K562 (cell line): Measurements from ENCODE around the gene UQCRHL. TPM values are rescaled to one million over a fixed set of nuclear protein-coding genes. Genes with fewer than 3 reads are reported as not detected.
A peak's percentile ranks its signal among the peaks of the same experiment; 100 is the strongest.

Experiments
- ATAC-seq: fragments of 200-7000 bp; cut with Tn5 transposase; 3 replicates; pipeline ENCODE4 v1.9.1; 2020; ENCODE audit warnings: moderate library complexity
- BruUV-seq: library from RNA; stranded (reverse); fragments of 400-500 nt; replicated peaks from 2 replicates; lab custom pipeline; 2021; lab: Mats Ljungman, UMichigan
- CTCF ChIA-PET: fragments of 300-600 bp; formaldehyde crosslinking; extraction: SDS; loops from one replicate; lab custom pipeline; 2021; ENCODE audit warnings: low intra/inter-chr PET ratio; lab: Yijun Ruan, JAX
- POLR2A ChIA-PET: fragments of 300-600, 350-650 bp; sonication (Branson Sonifier 250); formaldehyde crosslinking; extraction: SDS; loops from one replicate; lab custom pipeline; 2021; ENCODE audit warnings: antibody characterized with exemption, inconsistent platforms; lab: Yijun Ruan, JAX
- DNase-seq, 4 experiments: peaks; one replicate each; pipeline versions ENCODE4 v3.0.0 to v3.0.0-alpha.2; 2011 to 2018; ENCODE audit warnings: low spot score in 3 of 4, mixed read lengths in 3 of 4; ENCODE audit errors: extremely low read depth in 1 of 4
- FAIRE-seq: peaks from 2 replicates; lab custom pipeline; 2011; peaks lifted over from hg19 to GRCh38; lab: Jason Lieb, UNC
- H2AFZ ChIP-seq: 2 replicates; pipeline ENCODE4 v1.6.0; 2011; ENCODE audit warnings: low read depth, low read length, control low read depth, inconsistent platforms
- H3K27ac ChIP-seq: fragments of 200-600 bp; 3 replicates; pipeline ENCODE4 v1.8.0; 2011; ENCODE audit warnings: low read depth, mild to moderate bottlenecking, control low read depth, inconsistent platforms, low read length, moderate library complexity, mixed read lengths; ENCODE audit errors: extremely low read depth
- H3K27me3 ChIP-seq, 2 experiments: fragments of 300-600 bp in 1 of 2; 2 replicates in 1 of 2; 3 replicates in 1 of 2; pipeline versions ENCODE4 v1.6.0 to v1.8.0; 2011; ENCODE audit warnings: inconsistent platforms in 2 of 2, low read length in 2 of 2, mild to moderate bottlenecking in 1 of 2, mixed read lengths in 1 of 2, moderate library complexity in 1 of 2; ENCODE audit not compliant: control insufficient read depth in 2 of 2, insufficient read depth in 2 of 2
- H3K36me3 ChIP-seq: fragments of 300-600 bp; 3 replicates; pipeline ENCODE4 v1.8.0; 2011; ENCODE audit warnings: mild to moderate bottlenecking, low read length, inconsistent platforms; ENCODE audit not compliant: control insufficient read depth, insufficient read depth
- H3K4me1 ChIP-seq, 2 experiments: fragments of 200-600 bp in 1 of 2; replicated peaks in 1 of 2; 2 replicates in 1 of 2; 3 replicates in 1 of 2; pipeline versions ENCODE4 v1.5.1 to v1.8.0; 2011; ENCODE audit warnings: inconsistent platforms in 2 of 2, low read length in 2 of 2, mild to moderate bottlenecking in 1 of 2, mixed read lengths in 1 of 2, moderate library complexity in 1 of 2; ENCODE audit not compliant: control insufficient read depth in 2 of 2, insufficient read depth in 2 of 2
- H3K4me2 ChIP-seq: 2 replicates; pipeline ENCODE4 v1.6.1; 2011; ENCODE audit warnings: low read length, control low read depth, inconsistent platforms, mixed read lengths; ENCODE audit not compliant: insufficient read depth
- H3K4me3 ChIP-seq: fragments of 200-600 bp; sonication (generic), shearing (Covaris generic); 2 replicates; pipeline ENCODE4 v1.5.1; 2016; ENCODE audit warnings: control low read depth, inconsistent platforms
- H3K79me2 ChIP-seq: fragments of 200-600 bp; 3 replicates; pipeline ENCODE4 v1.8.0; 2011; ENCODE audit warnings: low read length, inconsistent platforms; ENCODE audit not compliant: control insufficient read depth, insufficient read depth
- H3K9ac ChIP-seq, 2 experiments: 2 replicates each; pipeline versions ENCODE4 v1.6.0 to v1.6.1; 2011; ENCODE audit warnings: low read depth in 2 of 2, low read length in 2 of 2, control low read depth in 1 of 2, inconsistent platforms in 1 of 2, mild to moderate bottlenecking in 1 of 2, mixed read lengths in 1 of 2; ENCODE audit not compliant: insufficient read depth in 1 of 2
- H3K9me1 ChIP-seq: one replicate; pipeline ENCODE4 v1.6.0; 2011; ENCODE audit warnings: inconsistent platforms, mild to moderate bottlenecking, low read length, moderate library complexity; ENCODE audit not compliant: control insufficient read depth, insufficient read depth
- H3K9me3 ChIP-seq: replicated peaks from 2 replicates; pipeline ENCODE4 v1.5.1; 2011; ENCODE audit warnings: low read depth, low read length, inconsistent platforms; ENCODE audit not compliant: control insufficient read depth, insufficient read depth
- H4K20me1 ChIP-seq: replicated peaks from 2 replicates; pipeline ENCODE4 v1.6.1; 2011; ENCODE audit warnings: low read length, inconsistent platforms, mixed read lengths; ENCODE audit not compliant: control insufficient read depth, insufficient read depth
- ARID4B ChIP-seq: sonication (generic); formaldehyde crosslinking; IDR thresholded peaks from 2 replicates; pipeline ENCODE4 v1.8.0; 2022; ENCODE audit warnings: mild to moderate bottlenecking, missing genetic modification reagents
- ATF1 ChIP-seq, 2 experiments: fragments of 450-650 bp in 1 of 2; IDR thresholded peaks; 2 replicates each; pipeline ENCODE4 v1.6.1; 2016; ENCODE audit warnings: missing compliant biosample characterization in 1 of 2, missing genetic modification characterization in 1 of 2
- BACH1 ChIP-seq: fragments of 200-800 bp; sonication (Bioruptor generic); IDR thresholded peaks from 2 replicates; pipeline ENCODE4 v1.6.1; 2016; ENCODE audit warnings: missing genetic modification characterization, missing compliant biosample characterization
- ID3 ChIP-seq, 2 experiments: fragments of 250-450 bp in 1 of 2; fragments of 450-650 bp in 1 of 2; sonication (Bioruptor Pico) in 1 of 2; IDR thresholded peaks; 2 replicates each; pipeline versions ENCODE4 v1.6.1 to v1.8.0; 2016 to 2021; ENCODE audit warnings: mild to moderate bottlenecking in 2 of 2, moderate library complexity in 2 of 2, missing compliant biosample characterization in 1 of 2, missing genetic modification characterization in 1 of 2
- NCOA2 ChIP-seq, 2 experiments: fragments of 450-650 bp; IDR thresholded peaks; 2 replicates each; pipeline ENCODE4 v1.6.1; 2018; ENCODE audit warnings: mild to moderate bottlenecking in 2 of 2, moderate library complexity in 1 of 2; ENCODE audit not compliant: partially characterized antibody in 2 of 2
- RERE ChIP-seq: sonication (generic); formaldehyde crosslinking; IDR thresholded peaks from 2 replicates; pipeline ENCODE4 v1.8.0; 2023; ENCODE audit warnings: missing genetic modification reagents, mild to moderate bottlenecking, borderline replicate concordance
- SMARCE1 ChIP-seq: fragments of 450-650 bp; IDR thresholded peaks from 2 replicates; pipeline ENCODE4 v1.7.1; 2016; ENCODE audit warnings: mild to moderate bottlenecking
- WGBS: fragments of 100-300 bp; shearing (Covaris generic); methylation state at CpG from one replicate; pipeline ENCODE4 v1.1.6; 2016; ENCODE audit warnings: low coverage, mixed read lengths; ENCODE audit not compliant: insufficient coverage; ENCODE audit errors: missing lambda C conversion rate; 5-methylcytosine and 5-hydroxymethylcytosine counted together
- in situ Hi-C: fragments of 300-500 bp; cut with MboI; formaldehyde crosslinking; loops from 4 replicates; pipeline ENCODE4 v1.15.0; 2018; ENCODE audit warnings: inconsistent platforms, mixed read lengths
- intact Hi-C: fragments of 100-400 bp; cut with micrococcal nuclease; formaldehyde crosslinking; loops from 2 replicates; pipeline ENCODE4 v1.14.2; 2022
- polyA plus RNA-seq, 8 experiments: library from polyadenylated mRNA; depleted of rRNA in 4 of 8; stranded (reverse) in 5 of 8; unstranded in 3 of 8; fragments of >200 nt; fragmentation: Nextera tagmentation in 2 of 8; fragmentation: Illumina TruSeq in 1 of 8; extraction: Ambion mirVana in 2 of 8; extraction: Trizol in 1 of 8; gene quantifications; 2 replicates each; pipeline versions ENCODE4 v1.2.1 to v1.2.3, GENCODE V29; 2011 to 2014; ENCODE audit warnings: inconsistent platforms in 1 of 8, missing spikeins in 1 of 8
- total RNA-seq, 7 experiments: library from RNA; depleted of rRNA in 6 of 7; stranded (reverse); fragments of >200 nt in 6 of 7; fragmentation: Illumina TruSeq in 2 of 7; extraction: Trizol in 2 of 7; gene quantifications; 2 replicates each; pipeline versions ENCODE4 v1.2.1 to v1.2.3, GENCODE V29; 2011 to 2021; ENCODE audit warnings: low replicate concordance in 1 of 7

Gene UQCRHL
- total and polyA plus RNA-seq, 9 of the 15 experiments (the other 6 are each of a cell fraction or from before 2014, with no cell fraction given) = 5.1 to 41.3 (median 21.8) TPM

GRCh38 chr1:15848143-15848928, 40.9 kb upstream of the UQCRHL start:
- no peak for FAIRE-seq
- Histone ChIP-seq H3K9me1 (no peaks in the 10 kb centered on the region), H3K79me2 (peaks cover 85% of the 10 kb centered on the region), H3K4me2 (peak overlapping the region; percentile 99), H2AFZ (no peak overlapping the region), H3K36me3 (peaks cover 11% of the 10 kb centered on the region; the same call in 2 of the 3 replicates), H4K20me1 (0 out of 2 replicates have a peak, but pooled peaks cover 4% of the 10 kb centered on the region), H3K9ac (peak overlapping the region; percentile 88 to 99), H3K27ac (peak overlapping the region; percentile 97), H3K9me3 (no peaks in the 10 kb centered on the region), H3K4me1 (peaks cover 6 to 35% of the 10 kb centered on the region in 2 experiments), H3K27me3 (no peaks in the 10 kb centered on the region), H3K4me3 (peak overlapping the region; percentile 62)
- ChIA-PET CTCF (no interaction called here), POLR2A (interaction anchor here (0.6 to 10.4 kb wide), 22 partner anchors 9 to 749 kb away, joined by 3 to 133 read pairs (median 7); partner anchors contain the start of gene DNAJC16)
- intact Hi-C loops (loop anchor here (2.0 kb wide), 1 partner anchor 38 kb away; no protein-coding TSS in a partner anchor), in situ Hi-C loops (no loop called here)
- DNase-seq = peak in 3 of 4 experiments; percentile 57 to 59 (median 58)
- no TSS peak for BruUV-seq
- WGBS = 1% methylated on average over 88 of the region's 104 CpGs
- ATAC-seq = peak; percentile 7
- TF ChIP-seq ID3 (CRISPR knock-in tag; IDR thresholded peaks at IDR 0.05) (no peak), ID3 (tag; IDR thresholded peaks at IDR 0.05) (0 out of 2 replicates have a peak, but pooled peaks have one; percentile 31), ATF1 (CRISPR knock-in tag; IDR thresholded peaks at IDR 0.05) (no peak), ATF1 (tag; IDR thresholded peaks at IDR 0.05) (no peak), ARID4B (peak; percentile 2; the same call in 1 of the 2 replicates), SMARCE1 (no peak), BACH1 (tag) (no peak), RERE (CRISPR knock-in tag) (peak; percentile 89; the same call in 1 of the 2 replicates), NCOA2 (IDR thresholded peaks at IDR 0.05; ENCODE audit: partially characterized antibody in 2 of 2) (no peak)
